GM18519 (cell line): ENCODE results near the gene SLC20A1.

Source experiments
- ATAC-seq: cut with Tn5 transposase; IDR thresholded peaks from one replicate; pipeline ENCODE4 v1.9.1; 2021; ENCODE audit warnings: mild to moderate bottlenecking, moderate library complexity; ENCODE audit not compliant: unreplicated experiment, low FRiP score

SLC20A1 gene

GRCh38 chr2:112679484-112679883 lies 33.7 kb downstream of the SLC20A1 start:
- ATAC-seq, result no peak

- no peak for ATAC-seq
These were observed 34.9 kb downstream of the SLC20A1 start for GRCh38 chr2:112680666-112681101.

GRCh38 chr2:112682101-112682500 lies 36.4 kb downstream of the SLC20A1 start:
- ATAC-seq, result no peak

- ATAC-seq, result no peak
These were observed 38.0 kb downstream of the SLC20A1 start for GRCh38 chr2:112683550-112684414.

- no peak for ATAC-seq
These were observed 38.7 kb downstream of the SLC20A1 start for GRCh38 chr2:112684415-112684775.

- ATAC-seq, result no peak
These were observed 39.6 kb downstream of the SLC20A1 start for GRCh38 chr2:112685271-112685884.

- ATAC-seq, result no peak
These were observed 40.8 kb downstream of the SLC20A1 start for GRCh38 chr2:112686348-112687217.

- ATAC-seq, result no peak
These were observed 41.8 kb downstream of the SLC20A1 start for GRCh38 chr2:112687522-112687921.

GRCh38 chr2:112688086-112688880 lies 42.5 kb downstream of the SLC20A1 start:
- ATAC-seq, result no peak

- no peak for ATAC-seq
These were observed 45.2 kb downstream of the SLC20A1 start for GRCh38 chr2:112690853-112691401.

- ATAC-seq, result no peak
These were observed 46.1 kb downstream of the SLC20A1 start for GRCh38 chr2:112691881-112692281.

- peak; percentile 66 for ATAC-seq
These were observed 46.8 kb downstream of the SLC20A1 start for GRCh38 chr2:112692495-112692911.

GRCh38 chr2:112692918-112693317 lies 47.2 kb downstream of the SLC20A1 start:
- ATAC-seq, result no peak

- no peak for ATAC-seq
These were observed 47.9 kb downstream of the SLC20A1 start for GRCh38 chr2:112693596-112693995.

- ATAC-seq, result no peak
These were observed 48.4 kb downstream of the SLC20A1 start for GRCh38 chr2:112694182-112694581.

- ATAC-seq, result no peak
These were observed 53.2 kb downstream of the SLC20A1 start for GRCh38 chr2:112698834-112699515.

- no peak for ATAC-seq
These were observed 54.4 kb downstream of the SLC20A1 start for GRCh38 chr2:112699984-112700667.

- no peak for ATAC-seq
These were observed 55.3 kb downstream of the SLC20A1 start for GRCh38 chr2:112701052-112701451.

GRCh38 chr2:112703684-112704083 lies 57.9 kb downstream of the SLC20A1 start:
- no peak for ATAC-seq
